ENCODE data around the gene SEPTIN7.

DNA sequence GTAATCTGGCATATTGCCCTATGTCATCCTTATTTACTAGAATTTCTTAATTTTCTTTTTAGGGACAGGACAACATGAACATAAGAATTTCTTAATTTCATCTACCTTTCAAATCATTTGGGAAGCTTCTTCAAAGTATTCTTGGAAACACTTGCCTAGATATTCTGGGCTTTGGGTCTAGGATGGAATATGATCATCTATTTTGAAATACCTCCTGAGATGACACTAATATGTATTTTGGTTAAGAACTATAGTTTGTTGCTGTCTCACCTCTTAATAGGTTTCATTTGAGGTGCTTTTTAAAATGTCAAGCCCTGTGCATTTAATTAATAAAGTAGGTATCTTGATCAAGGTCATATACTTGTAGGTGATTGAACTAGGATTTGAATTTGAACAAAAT lies 49.1 kb downstream of the SEPTIN7 start:
- TF ChIP-seq, protein P1, sequence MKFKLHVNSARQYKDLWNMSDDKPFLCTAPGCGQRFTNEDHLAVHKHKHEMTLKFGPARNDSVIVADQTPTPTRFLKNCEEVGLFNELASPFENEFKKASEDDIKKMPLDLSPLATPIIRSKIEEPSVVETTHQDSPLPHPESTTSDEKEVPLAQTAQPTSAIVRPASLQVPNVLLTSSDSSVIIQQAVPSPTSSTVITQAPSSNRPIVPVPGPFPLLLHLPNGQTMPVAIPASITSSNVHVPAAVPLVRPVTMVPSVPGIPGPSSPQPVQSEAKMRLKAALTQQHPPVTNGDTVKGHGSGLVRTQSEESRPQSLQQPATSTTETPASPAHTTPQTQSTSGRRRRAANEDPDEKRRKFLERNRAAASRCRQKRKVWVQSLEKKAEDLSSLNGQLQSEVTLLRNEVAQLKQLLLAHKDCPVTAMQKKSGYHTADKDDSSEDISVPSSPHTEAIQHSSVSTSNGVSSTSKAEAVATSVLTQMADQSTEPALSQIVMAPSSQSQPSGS (CRISPR knock-in tag; IDR thresholded peaks at IDR 0.05), result no peak
- TF ChIP-seq CREB1 (IDR thresholded peaks at IDR 0.05), result no peak
- no peak for TF ChIP-seq CREB1 (CRISPR knock-in tag; IDR thresholded peaks at IDR 0.05)
- TF ChIP-seq MAFK (conservative IDR thresholded peaks at IDR 0.05 in 1 of 2, IDR thresholded peaks at IDR 0.05 in 1 of 2; ENCODE audit: low read length in 2 of 2), result no peak
- no peak for TF ChIP-seq ZNF101 (CRISPR knock-in tag; IDR thresholded peaks at IDR 0.05; ENCODE audit: borderline replicate concordance, low read depth)
- no peak for TF ChIP-seq FOSL1 (CRISPR knock-in tag; IDR thresholded peaks at IDR 0.05; ENCODE audit: borderline replicate concordance)
- TF ChIP-seq, protein P2, sequence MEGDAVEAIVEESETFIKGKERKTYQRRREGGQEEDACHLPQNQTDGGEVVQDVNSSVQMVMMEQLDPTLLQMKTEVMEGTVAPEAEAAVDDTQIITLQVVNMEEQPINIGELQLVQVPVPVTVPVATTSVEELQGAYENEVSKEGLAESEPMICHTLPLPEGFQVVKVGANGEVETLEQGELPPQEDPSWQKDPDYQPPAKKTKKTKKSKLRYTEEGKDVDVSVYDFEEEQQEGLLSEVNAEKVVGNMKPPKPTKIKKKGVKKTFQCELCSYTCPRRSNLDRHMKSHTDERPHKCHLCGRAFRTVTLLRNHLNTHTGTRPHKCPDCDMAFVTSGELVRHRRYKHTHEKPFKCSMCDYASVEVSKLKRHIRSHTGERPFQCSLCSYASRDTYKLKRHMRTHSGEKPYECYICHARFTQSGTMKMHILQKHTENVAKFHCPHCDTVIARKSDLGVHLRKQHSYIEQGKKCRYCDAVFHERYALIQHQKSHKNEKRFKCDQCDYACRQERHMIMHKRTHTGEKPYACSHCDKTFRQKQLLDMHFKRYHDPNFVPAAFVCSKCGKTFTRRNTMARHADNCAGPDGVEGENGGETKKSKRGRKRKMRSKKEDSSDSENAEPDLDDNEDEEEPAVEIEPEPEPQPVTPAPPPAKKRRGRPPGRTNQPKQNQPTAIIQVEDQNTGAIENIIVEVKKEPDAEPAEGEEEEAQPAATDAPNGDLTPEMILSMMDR (CRISPR knock-in tag; IDR thresholded peaks at IDR 0.05), result no peak
- no peak for TF ChIP-seq FOSL2 (CRISPR knock-in tag; IDR thresholded peaks at IDR 0.05)
- no peak for TF ChIP-seq RAD51 (IDR thresholded peaks at IDR 0.05; ENCODE audit: borderline replicate concordance)
- TF ChIP-seq ZNF274 (CRISPR knock-in tag; IDR thresholded peaks at IDR 0.05), result no peak
- TF ChIP-seq HDAC2 (CRISPR knock-in tag; IDR thresholded peaks at IDR 0.05), result no peak

All from HepG2 (cell line).